GM12878 (cell line): ENCODE measurements around the gene TRPM3. TPM values are rescaled to one million over a fixed set of nuclear protein-coding genes. Genes with fewer than 3 reads are reported as not detected.

ENCODE experiments used
- ATAC-seq: fragments of 200-7000 bp; cut with Tn5 transposase; 3 replicates; pipeline ENCODE4 v1.9.1; 2020; ENCODE audit warnings: mild to moderate bottlenecking, moderate library complexity
- BruUV-seq: library from RNA; stranded (reverse); fragments of 400-500 nt; replicated peaks from 2 replicates; lab custom pipeline; 2021; lab: Mats Ljungman, UMichigan
- CTCF ChIA-PET: fragments of 300-600 bp; sonication (Branson Sonifier 250); formaldehyde crosslinking; extraction: SDS; loops from one replicate; lab custom pipeline; 2021; ENCODE audit warnings: inconsistent platforms; lab: Yijun Ruan, JAX
- POLR2A ChIA-PET: fragments of 350-600 bp; formaldehyde crosslinking; extraction: SDS; loops from one replicate; lab custom pipeline; 2021; ENCODE audit warnings: inconsistent platforms; lab: Charles Lee
- RAD21 ChIA-PET: fragments of 300-600 bp; sonication (Branson Sonifier 250); formaldehyde crosslinking; loops from one replicate; lab custom pipeline; 2023; ENCODE audit warnings: antibody characterized with exemption; ENCODE audit not compliant: unreplicated experiment; lab: Charles Lee
- SMC1A ChIA-PET: fragments of 300-600 bp; sonication (Branson Sonifier 250); formaldehyde crosslinking; loops from one replicate; lab custom pipeline; 2023; ENCODE audit not compliant: unreplicated experiment, uncharacterized antibody; lab: Charles Lee
- DNase-seq: peaks from one replicate; pipeline ENCODE4 v3.0.0-alpha.2; 2011; ENCODE audit warnings: low read depth, low spot score
- FAIRE-seq: peaks from 3 replicates; lab custom pipeline; 2011; peaks lifted over from hg19 to GRCh38; lab: Jason Lieb, UNC
- H2AFZ ChIP-seq: 2 replicates; pipeline ENCODE4 v1.6.0; 2011; ENCODE audit warnings: low read depth, low read length, control low read depth; ENCODE audit not compliant: control insufficient read depth
- H3K27ac ChIP-seq: 2 replicates; pipeline ENCODE4 v1.5.1; 2011; ENCODE audit warnings: control low read depth; ENCODE audit not compliant: control insufficient read depth, insufficient read depth
- H3K27me3 ChIP-seq, 2 experiments: replicated peaks in 1 of 2; 2 replicates each; pipeline versions ENCODE4 v1.6.0 to v1.6.1; 2011; ENCODE audit warnings: low read length in 1 of 2; ENCODE audit not compliant: control insufficient read depth in 2 of 2, insufficient read depth in 2 of 2
- H3K36me3 ChIP-seq, 2 experiments: 2 replicates each; pipeline ENCODE4 v1.5.1; 2011; ENCODE audit warnings: low read length in 1 of 2; ENCODE audit not compliant: control insufficient read depth in 2 of 2, insufficient read depth in 2 of 2
- H3K4me1 ChIP-seq: 2 replicates; pipeline ENCODE4 v1.6.1; 2011; ENCODE audit warnings: mild to moderate bottlenecking, low read length, moderate library complexity, mixed read lengths; ENCODE audit not compliant: control insufficient read depth, insufficient read depth
- H3K4me2 ChIP-seq: 2 replicates; pipeline ENCODE4 v1.6.0; 2011; ENCODE audit warnings: control low read depth; ENCODE audit not compliant: control insufficient read depth, insufficient read depth
- H3K4me3 ChIP-seq: fragments of 200-600 bp; sonication (generic); 2 replicates; pipeline ENCODE4 v1.5.1; 2016
- H3K79me2 ChIP-seq: 2 replicates; pipeline ENCODE4 v1.6.0; 2011; ENCODE audit warnings: low read length; ENCODE audit not compliant: control insufficient read depth, insufficient read depth
- H3K9ac ChIP-seq: 2 replicates; pipeline ENCODE4 v1.8.0; 2011; ENCODE audit warnings: low read length, control low read depth, mixed read lengths; ENCODE audit not compliant: control insufficient read depth, insufficient read depth
- H3K9me3 ChIP-seq: replicated peaks from 3 replicates; pipeline ENCODE4 v1.5.1; 2011; ENCODE audit warnings: mild to moderate bottlenecking, low read length; ENCODE audit not compliant: control insufficient read depth, insufficient read depth
- H4K20me1 ChIP-seq: 2 replicates; pipeline ENCODE4 v1.6.0; 2011; ENCODE audit not compliant: control insufficient read depth, insufficient read depth
- BCL11A ChIP-seq: IDR thresholded peaks from 2 replicates; pipeline ENCODE4 v1.6.1; 2011; ENCODE audit warnings: low read depth, low read length
- BCLAF1 ChIP-seq: fragments of 450-650 bp; IDR thresholded peaks from 2 replicates; pipeline ENCODE4 v1.6.1; 2017; ENCODE audit warnings: antibody characterized with exemption, mild to moderate bottlenecking, moderate library complexity
- HSF1 ChIP-seq: fragments of 150-350 bp; IDR thresholded peaks from 2 replicates; pipeline ENCODE4 v1.6.1; 2014; ENCODE audit warnings: mild to moderate bottlenecking, low read depth, low read length
- RCOR1 ChIP-seq: conservative IDR thresholded peaks from 2 replicates; pipeline ENCODE4 v1.6.1; 2012; ENCODE audit warnings: low read depth, low read length, improper control_type of control experiment
- SIN3A ChIP-seq: IDR thresholded peaks from 2 replicates; pipeline ENCODE4 v1.6.1; 2012; ENCODE audit warnings: low read depth, low read length, improper control_type of control experiment
- SMARCA5 ChIP-seq: fragments of 450-650 bp; IDR thresholded peaks from 2 replicates; pipeline ENCODE4 v1.6.1; 2017; ENCODE audit warnings: mild to moderate bottlenecking
- USF1 ChIP-seq: IDR thresholded peaks from 2 replicates; pipeline ENCODE4 v1.6.1; 2011; ENCODE audit warnings: borderline replicate concordance, low read depth, mild to moderate bottlenecking, moderate library complexity, mixed read lengths, low read length; ENCODE audit not compliant: insufficient read depth; ENCODE audit errors: extremely low read length
- YBX1 ChIP-seq: fragments of 450-650 bp; IDR thresholded peaks from 2 replicates; pipeline ENCODE4 v1.6.1; 2016; ENCODE audit warnings: antibody characterized with exemption
- ZNF207 ChIP-seq: fragments of 450-650 bp; IDR thresholded peaks from 2 replicates; pipeline ENCODE4 v1.6.1; 2014; ENCODE audit warnings: antibody characterized with exemption, mild to moderate bottlenecking, borderline replicate concordance
- ZSCAN29 ChIP-seq: fragments of 450-650 bp; IDR thresholded peaks from 2 replicates; pipeline ENCODE4 v1.6.1; 2017; ENCODE audit warnings: mild to moderate bottlenecking, moderate library complexity
- WGBS: methylation state at CpG from one replicate; pipeline ENCODE4 v1.1.6; 2016; ENCODE audit warnings: low lambda C conversion rate; ENCODE audit not compliant: insufficient replicate concordance, insufficient coverage; ENCODE audit errors: missing lambda C conversion rate; 5-methylcytosine and 5-hydroxymethylcytosine counted together
- in situ Hi-C: fragments of 300-500 bp; cut with MboI; formaldehyde crosslinking; loops from 9 replicates; pipeline ENCODE4 v1.14.3; 2018; ENCODE audit warnings: mixed read lengths
- intact Hi-C: fragments of 100-400 bp; cut with micrococcal nuclease; formaldehyde crosslinking; loops from one replicate; pipeline ENCODE4 v1.14.2; 2022; ENCODE audit not compliant: unreplicated experiment
- polyA plus RNA-seq, 11 experiments: library from polyadenylated mRNA; depleted of rRNA in 4 of 11; unstranded in 6 of 11; stranded (reverse) in 5 of 11; fragments of >200 nt; fragmentation: Nextera tagmentation in 4 of 11; fragmentation: Illumina TruSeq in 1 of 11; extraction: Ambion mirVana in 4 of 11; extraction: Trizol in 1 of 11; gene quantifications; 1 replicate in 1 of 11; 2 replicates in 10 of 11; pipeline versions ENCODE4 v1.2.1 to v1.2.3, GENCODE V29; 2011 to 2016; ENCODE audit warnings: inconsistent platforms in 2 of 11, missing spikeins in 2 of 11, low read depth in 1 of 11
- total RNA-seq, 4 experiments: library from RNA; depleted of rRNA in 3 of 4; stranded (reverse); fragments of >200 nt in 3 of 4; fragmentation: Illumina TruSeq in 1 of 4; extraction: Trizol in 1 of 4; gene quantifications; 2 replicates each; pipeline versions ENCODE4 v1.2.1 to v1.2.3, GENCODE V29; 2013 to 2021

The TRPM3 gene
- total and polyA plus RNA-seq, 10 of the 15 experiments (the other 5 are each of a cell fraction or from before 2014, with no cell fraction given), result not detected

- Histone ChIP-seq H3K9me3 (no peaks in the 10 kb centered on the region), H3K36me3 (no peaks in the 10 kb centered on the region), H3K4me1 (no peaks in the 10 kb centered on the region), H3K9ac (no peak overlapping the region), H3K79me2 (no peaks in the 10 kb centered on the region), H3K27ac (no peak overlapping the region), H3K27me3 (no peaks in the 10 kb centered on the region), H2AFZ (no peak overlapping the region), H4K20me1 (no peaks in the 10 kb centered on the region), H3K4me2 (no peak overlapping the region), H3K4me3 (no peak overlapping the region)
- ChIA-PET SMC1A (no interaction called here), RAD21 (no interaction called here), POLR2A (no interaction called here), CTCF (no interaction called here)
- BruUV-seq, result no TSS peak
- intact Hi-C loops, result no loop called here
- 20% methylated on average over 6 of the region's 6 CpGs for WGBS
- no peak for DNase-seq
- in situ Hi-C loops, result no loop called here
- no peak for FAIRE-seq
- TF ChIP-seq BCL11A (no peak), ZSCAN29 (no peak), ZNF207 (no peak), SIN3A (no peak)
- no peak for ATAC-seq
Observed at GRCh38 chr9:70798018-70798417, 323.4 kb downstream of the TRPM3 start.

- in situ Hi-C loops (no loop called here), intact Hi-C loops (no loop called here)
- ChIA-PET RAD21 (no interaction called here), CTCF (interaction anchor here (1.6 kb wide), 1 partner anchor 13 kb away, joined by 3 read pairs; no protein-coding TSS in a partner anchor), POLR2A (no interaction called here), SMC1A (interaction anchor here (0.5 to 1.6 kb wide), 2 partner anchors 12 to 989 kb away, joined by 4 to 6 read pairs; no protein-coding TSS in a partner anchor)
- no peaks in the 10 kb centered on the region for H3K27me3 ChIP-seq
- H3K4me2 ChIP-seq, result no peak overlapping the region
- no peak for TF ChIP-seq HSF1
- TF ChIP-seq YBX1, result no peak
- TF ChIP-seq USF1, result no peak
- no peak for TF ChIP-seq BCLAF1
- TF ChIP-seq SMARCA5, result no peak
- no peak for TF ChIP-seq RCOR1
- no peak for DNase-seq
- no peak overlapping the region for H3K27ac ChIP-seq
- H3K9me3 ChIP-seq, result no peaks in the 10 kb centered on the region
- H3K9ac ChIP-seq, result no peak overlapping the region
- WGBS, result 12% methylated on average over 2 of the region's 2 CpGs
- no TSS peak for BruUV-seq
- no peaks in the 10 kb centered on the region for H3K79me2 ChIP-seq
- no peak for ATAC-seq
- FAIRE-seq, result no peak
- H4K20me1 ChIP-seq, result no peaks in the 10 kb centered on the region
- H3K4me1 ChIP-seq, result no peaks in the 10 kb centered on the region
- H3K36me3 ChIP-seq, result no peaks in the 10 kb centered on the region
- no peak overlapping the region for H3K4me3 ChIP-seq
- no peak overlapping the region for H2AFZ ChIP-seq
Observed at GRCh38 chr9:70795841-70796240, 325.6 kb downstream of the TRPM3 start.
